ENCODE results near the gene ADGRL3.

ADGRL3 gene

DNA sequence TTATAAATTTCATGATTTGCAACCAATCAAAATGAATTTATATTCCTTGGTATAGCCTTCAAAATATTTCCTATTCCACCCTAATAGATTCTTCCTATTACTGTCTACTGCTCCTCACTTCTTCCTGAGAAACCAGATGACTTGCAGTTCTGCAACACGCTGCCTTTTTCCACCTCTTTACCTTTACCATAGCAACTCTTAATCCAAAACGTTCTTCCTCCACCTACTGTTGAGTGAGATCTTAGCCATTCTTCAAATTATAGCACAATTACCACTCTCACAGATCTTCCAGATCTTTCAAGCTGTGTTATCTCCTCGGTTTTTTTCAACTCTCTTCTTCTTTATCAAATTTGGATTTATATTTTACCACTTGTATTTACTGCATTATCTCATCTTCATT is 289.8 kb downstream of the ADGRL3 start:
- no peak for TF ChIP-seq CTCF (IDR thresholded peaks at IDR 0.05; ENCODE audit: extremely low read depth, insufficient read depth, missing control alignments)
- in situ Hi-C loops (cut with MboI; ENCODE audit: low pct_unique_long_range_greater_than_20kb, low sequenced_read_pairs, unreplicated experiment), result no loop called here
- no peak for DNase-seq (ENCODE audit: low spot score)

GRCh38 chr4:61493041-61493440 is 292.9 kb downstream of the ADGRL3 start:
- in situ Hi-C loops (cut with MboI; ENCODE audit: low pct_unique_long_range_greater_than_20kb, low sequenced_read_pairs, unreplicated experiment), result no loop called here
- TF ChIP-seq CTCF (IDR thresholded peaks at IDR 0.05; ENCODE audit: extremely low read depth, insufficient read depth, missing control alignments), result no peak
- DNase-seq (ENCODE audit: low spot score), result no peak

- in situ Hi-C loops (cut with MboI; ENCODE audit: low pct_unique_long_range_greater_than_20kb, low sequenced_read_pairs, unreplicated experiment), result no loop called here
- no peak for DNase-seq (ENCODE audit: low spot score)
- TF ChIP-seq CTCF (IDR thresholded peaks at IDR 0.05; ENCODE audit: extremely low read depth, insufficient read depth, missing control alignments), result no peak
These were observed 293.3 kb downstream of the ADGRL3 start for GRCh38 chr4:61493470-61493869.

GRCh38 chr4:61500883-61501282 is 300.8 kb downstream of the ADGRL3 start:
- DNase-seq (ENCODE audit: low spot score), result no peak
- in situ Hi-C loops (cut with MboI; ENCODE audit: low pct_unique_long_range_greater_than_20kb, low sequenced_read_pairs, unreplicated experiment), result no loop called here
- TF ChIP-seq CTCF (IDR thresholded peaks at IDR 0.05; ENCODE audit: extremely low read depth, insufficient read depth, missing control alignments), result no peak

DNA sequence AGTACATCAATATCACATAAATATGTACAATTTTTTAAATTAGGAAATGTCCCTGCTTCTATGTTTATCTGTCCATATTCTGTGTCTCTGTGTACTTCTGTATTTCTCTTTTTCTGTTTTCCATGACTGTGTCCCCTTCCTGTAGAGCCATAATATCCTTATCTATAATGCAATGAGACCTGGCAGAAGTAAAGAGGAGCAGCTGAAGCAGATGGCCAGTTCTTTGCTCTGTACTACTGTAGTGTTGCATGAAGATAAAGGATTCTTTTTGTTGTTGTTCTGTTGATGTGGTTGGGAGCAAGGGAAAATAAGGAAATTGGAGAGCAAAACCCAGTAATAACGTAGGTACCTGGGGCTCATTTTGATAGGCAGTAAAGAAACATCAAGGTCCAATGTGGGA is 301.7 kb downstream of the ADGRL3 start:
- no peak for DNase-seq (ENCODE audit: low spot score)

DNA sequence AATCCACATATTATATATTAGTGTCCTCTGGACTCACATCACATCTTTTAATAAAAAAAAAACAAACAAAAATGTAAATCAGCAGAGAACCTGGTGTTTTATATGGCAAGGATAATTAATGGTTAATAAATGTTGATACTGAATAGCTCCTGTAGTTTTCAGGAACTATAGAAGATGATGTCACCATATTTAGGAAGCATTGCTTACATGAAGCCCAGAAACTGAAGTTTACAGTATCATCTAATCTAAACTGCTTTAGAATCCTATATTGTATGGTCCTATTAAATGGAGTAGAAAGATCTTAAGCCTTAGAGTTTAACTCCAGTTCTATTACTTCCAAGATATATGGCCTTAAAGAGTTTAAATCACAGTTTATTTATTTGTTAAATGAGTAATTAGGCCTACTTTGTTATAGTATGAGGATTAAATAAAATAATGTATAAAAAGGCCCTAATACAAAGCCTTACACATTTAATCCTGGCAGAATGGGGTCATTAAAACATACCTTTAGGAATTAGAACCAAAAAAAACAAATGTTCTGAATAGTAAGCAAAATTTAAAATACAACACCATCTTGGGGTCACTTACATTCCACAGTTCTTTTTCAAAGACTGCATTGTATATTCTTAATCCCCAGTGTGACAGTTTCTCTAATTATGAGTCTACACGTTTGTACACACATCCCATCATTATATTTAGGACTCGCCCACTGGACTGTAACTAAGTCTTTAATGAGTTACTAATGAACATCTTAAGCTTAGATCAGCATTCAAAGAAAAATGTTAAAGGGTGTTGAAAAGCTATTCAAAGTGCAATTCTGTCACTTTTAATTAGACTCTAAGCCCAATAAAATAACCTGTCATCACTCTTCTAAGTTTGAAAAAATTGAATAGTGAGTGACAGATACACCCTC is 305.9 kb downstream of the ADGRL3 start:
- no peak for TF ChIP-seq CTCF (IDR thresholded peaks at IDR 0.05; ENCODE audit: extremely low read depth, insufficient read depth, missing control alignments)
- no peak for DNase-seq (ENCODE audit: low spot score)
- in situ Hi-C loops (cut with MboI; ENCODE audit: low pct_unique_long_range_greater_than_20kb, low sequenced_read_pairs, unreplicated experiment), result no loop called here

More for the DNA sequence above, 301.7 kb downstream of the ADGRL3 start:
- in situ Hi-C loops (cut with MboI; ENCODE audit: low pct_unique_long_range_greater_than_20kb, low sequenced_read_pairs, unreplicated experiment), result no loop called here
- no peak for TF ChIP-seq CTCF (IDR thresholded peaks at IDR 0.05; ENCODE audit: extremely low read depth, insufficient read depth, missing control alignments)
